NCI-H1930 (cell line): ENCODE measurements around the gene CACHD1.

Experiments used
- DNase-seq, 2 experiments: peaks; one replicate each; lab custom pipeline; 2025; lab: John Stamatoyannopoulos, UW

Gene CACHD1

DNA sequence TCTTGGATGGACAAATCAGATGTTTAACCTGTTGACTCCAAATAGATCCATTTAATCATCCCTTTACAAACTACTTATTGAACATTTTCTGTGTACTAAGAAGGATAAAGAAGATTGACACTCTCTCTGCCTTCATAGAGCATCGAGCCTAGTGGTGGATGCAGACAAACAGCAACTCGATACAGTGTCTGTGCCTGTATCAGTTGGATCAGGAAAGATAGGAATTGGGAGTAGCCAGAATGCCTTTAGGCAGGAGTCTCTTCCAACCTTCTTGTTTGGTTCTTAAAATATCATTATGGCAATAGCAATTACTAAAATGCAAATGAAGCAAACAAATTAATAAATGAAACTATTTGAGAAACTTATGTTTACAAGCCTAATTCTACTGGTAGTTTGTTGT is 185.9 kb downstream of the CACHD1 start:
- no peak for DNase-seq

- DNase-seq, result no peak
These were observed 189.7 kb downstream of the CACHD1 start for GRCh38 chr1:64659478-64660138.

GRCh38 chr1:64663668-64664067 is 193.7 kb downstream of the CACHD1 start:
- DNase-seq, result no peak

DNA sequence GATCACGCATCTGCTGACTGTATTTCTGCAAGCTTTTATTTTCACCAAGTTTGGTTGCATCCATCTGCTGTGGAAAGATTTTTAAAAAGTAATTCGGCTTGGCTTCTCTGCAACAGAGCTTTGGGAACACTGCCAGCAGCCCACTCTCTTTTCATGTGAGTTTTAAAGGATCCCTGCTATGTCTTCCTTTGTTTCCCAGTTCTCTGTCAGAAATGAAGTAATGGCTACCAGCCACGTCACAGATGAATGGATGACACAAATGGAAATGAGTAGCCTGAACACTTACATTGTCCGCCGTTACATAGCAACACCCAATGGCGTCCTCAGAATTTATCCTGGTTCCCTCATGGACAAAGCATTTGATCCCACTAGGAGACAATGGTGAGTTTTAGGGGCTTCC is 194.4 kb downstream of the CACHD1 start:
- no peak for DNase-seq

DNA sequence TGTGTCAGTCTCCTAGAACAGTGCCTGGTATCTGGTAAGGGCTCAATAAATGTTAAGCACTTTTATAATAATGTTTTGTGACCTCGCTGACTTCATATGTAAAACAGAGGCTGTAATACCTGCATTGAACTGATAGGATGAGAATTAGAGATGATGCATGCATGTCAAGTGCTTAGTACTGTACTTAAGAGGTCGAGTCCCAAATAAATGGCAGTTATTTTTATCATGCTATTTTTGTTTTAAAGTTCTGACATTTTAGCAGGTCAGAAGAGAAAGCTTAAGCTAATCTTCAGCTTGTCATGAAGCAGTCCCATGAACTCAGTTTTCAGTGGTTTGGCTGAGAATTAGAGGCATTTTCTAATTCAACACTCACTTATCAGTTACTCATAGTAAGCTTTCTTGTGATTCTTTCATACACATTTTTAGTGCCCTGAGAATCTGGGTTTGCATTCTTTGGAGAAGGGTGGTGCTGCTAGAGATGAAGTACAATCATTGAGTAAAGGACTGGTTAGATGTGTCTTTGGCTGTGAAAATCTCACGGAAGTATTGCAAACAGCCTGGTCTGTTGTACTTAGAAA is 199.3 kb downstream of the CACHD1 start:
- DNase-seq, result no peak

DNA sequence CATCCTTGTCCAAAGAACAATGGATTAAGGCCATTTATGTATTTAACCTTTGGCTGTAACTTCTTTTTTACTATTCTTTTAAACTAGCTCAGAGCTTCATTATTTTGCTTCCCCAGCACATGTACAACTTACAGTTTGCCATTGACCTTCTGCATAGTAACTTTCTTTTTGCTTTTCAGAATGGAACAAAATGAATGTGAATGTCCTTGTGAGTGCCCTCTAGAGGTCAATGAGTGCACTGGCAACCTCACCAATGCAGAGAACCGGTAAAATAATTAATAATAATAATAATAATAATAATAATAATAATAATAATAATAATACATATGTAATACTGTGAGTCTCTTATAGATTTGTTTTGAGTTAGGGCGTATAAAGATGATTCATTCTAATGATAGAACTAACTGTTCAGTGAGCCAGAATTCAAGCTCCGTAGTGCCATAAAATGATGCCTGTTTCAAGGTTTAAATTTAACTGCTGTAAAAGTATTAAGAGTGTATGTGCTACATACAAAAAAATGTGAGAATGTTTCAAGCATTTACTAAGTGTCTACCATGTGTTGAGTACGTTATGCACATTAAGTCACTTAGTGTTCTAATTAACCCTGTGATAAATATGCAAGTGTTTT is 205.9 kb downstream of the CACHD1 start:
- DNase-seq, result no peak

- no peak for DNase-seq
These were observed 206.5 kb downstream of the CACHD1 start for GRCh38 chr1:64676386-64676785.

GRCh38 chr1:64677532-64677931 is 207.6 kb downstream of the CACHD1 start:
- DNase-seq, result no peak

- DNase-seq, result no peak
These were observed 208.4 kb downstream of the CACHD1 start for GRCh38 chr1:64678366-64678765.

- no peak for DNase-seq
These were observed 209.2 kb downstream of the CACHD1 start for GRCh38 chr1:64679177-64679576.

DNA sequence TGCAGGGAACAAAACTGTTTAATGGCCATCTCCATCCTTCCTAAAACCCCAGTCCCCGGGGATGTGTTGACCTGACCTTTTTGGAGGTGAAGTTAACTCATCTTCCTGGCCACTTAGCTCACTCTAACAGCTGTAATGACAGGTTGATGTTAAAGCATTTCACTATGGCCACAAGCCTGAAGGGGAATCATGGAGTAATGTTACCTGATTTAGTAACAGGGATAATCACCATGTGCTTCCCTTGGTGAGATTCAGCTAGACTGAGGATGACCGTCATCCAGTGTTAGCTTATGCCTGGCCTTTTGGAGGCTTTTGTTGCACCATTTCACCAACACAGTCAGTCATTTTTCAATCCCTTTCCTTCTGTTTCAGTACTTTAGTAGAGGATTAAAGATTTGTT is 210.7 kb downstream of the CACHD1 start:
- no peak for DNase-seq

DNA sequence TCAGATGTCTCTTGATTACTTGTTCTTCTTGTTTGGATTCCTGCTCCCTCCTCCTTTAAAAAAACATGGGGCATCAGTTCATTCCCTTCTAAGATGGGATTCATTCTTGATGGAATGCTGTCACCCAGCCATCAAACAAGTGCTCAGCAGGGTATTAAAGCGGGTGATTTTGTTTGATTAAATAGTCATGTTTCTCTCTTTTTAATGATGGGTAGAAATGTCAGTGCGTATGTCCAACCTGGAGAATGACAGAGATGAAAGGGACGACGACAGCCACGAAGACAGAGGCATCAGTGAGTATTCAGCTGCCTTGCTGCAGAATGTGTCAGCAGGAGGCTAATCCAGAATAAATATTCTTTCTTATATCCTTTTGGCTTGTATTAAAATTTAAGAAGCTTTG is 211.1 kb downstream of the CACHD1 start:
- no peak for DNase-seq

GRCh38 chr1:64683419-64683818 is 213.5 kb downstream of the CACHD1 start:
- no peak for DNase-seq

- DNase-seq, result no peak
These were observed 215.3 kb downstream of the CACHD1 start for GRCh38 chr1:64685217-64685616.

DNA sequence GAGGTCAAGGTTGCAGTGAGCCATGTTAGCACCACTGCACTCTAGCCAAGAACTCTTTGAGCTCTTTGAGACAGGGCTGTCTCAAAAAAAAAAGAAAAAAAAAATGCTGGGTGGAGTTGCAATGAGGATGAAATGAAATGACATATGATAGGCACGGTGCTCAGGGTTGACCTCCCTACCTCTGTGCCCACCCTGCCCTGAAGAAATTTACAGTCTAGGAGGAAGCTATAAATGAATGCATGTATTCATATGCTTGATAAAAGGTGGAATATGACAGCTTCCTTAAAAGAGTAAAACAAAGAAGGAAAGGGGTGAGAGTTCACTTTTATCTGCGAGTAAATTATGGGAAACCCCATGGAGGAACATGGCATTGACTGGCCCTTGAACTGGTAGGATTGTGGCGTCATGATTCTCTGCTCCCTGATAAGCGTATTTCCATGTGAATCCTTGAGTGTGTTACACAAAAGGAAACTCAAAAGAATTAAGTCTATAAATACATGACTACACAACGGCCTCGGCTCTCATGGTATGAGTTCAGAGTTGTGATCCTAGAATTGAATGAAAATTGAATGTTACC is 215.9 kb downstream of the CACHD1 start:
- no peak for DNase-seq

DNA sequence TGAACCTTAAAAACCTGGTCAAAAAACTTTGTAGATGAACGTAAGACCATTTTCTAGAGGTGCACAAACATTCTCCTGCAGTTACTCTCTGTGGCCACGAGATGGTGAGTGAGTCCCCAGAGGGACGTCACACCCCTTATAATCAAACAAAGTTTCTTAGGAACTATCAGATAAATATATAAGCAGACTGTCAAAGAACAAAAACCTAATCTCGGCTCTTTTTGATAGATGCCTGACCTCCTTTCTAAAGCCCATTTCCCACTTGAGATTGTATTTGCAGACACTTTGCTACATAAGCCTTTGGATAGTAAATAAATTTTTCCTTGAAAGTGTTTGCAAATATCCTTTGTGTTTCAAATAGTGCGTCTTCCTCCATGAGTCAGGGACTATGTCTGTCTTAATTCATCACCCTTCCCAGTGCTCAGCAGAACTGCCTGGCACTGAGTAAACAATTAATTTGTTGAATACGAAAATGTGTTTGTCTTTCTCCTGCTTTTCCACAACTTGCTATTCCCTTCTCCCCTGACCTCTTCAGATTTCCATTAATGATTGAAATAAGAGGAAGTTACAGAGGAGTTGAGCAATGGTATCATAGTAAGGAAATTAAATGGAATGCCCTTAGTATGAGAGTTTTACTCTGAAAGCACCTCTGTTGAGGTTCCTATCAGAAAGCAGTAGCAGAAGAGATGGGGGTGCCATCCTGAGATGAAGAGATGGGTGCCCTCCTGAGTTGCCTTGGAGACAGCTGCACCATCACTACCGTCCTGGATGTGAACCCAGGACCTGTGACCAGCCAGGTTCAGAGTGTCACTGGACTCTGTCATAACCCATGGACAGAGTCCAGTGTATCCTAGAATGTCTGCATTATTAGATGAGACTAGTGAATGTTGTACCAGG is 217.1 kb downstream of the CACHD1 start:
- no peak for DNase-seq

GRCh38 chr1:64687725-64688327 is 217.9 kb downstream of the CACHD1 start:
- no peak for DNase-seq

- DNase-seq, result no peak
These were observed 221.7 kb downstream of the CACHD1 start for GRCh38 chr1:64691626-64692025.

GRCh38 chr1:64692911-64693310 is 223.0 kb downstream of the CACHD1 start:
- DNase-seq, result no peak

- no peak for DNase-seq
These were observed 223.5 kb downstream of the CACHD1 start for GRCh38 chr1:64693406-64693805.

GRCh38 chr1:64696879-64697278 is 226.9 kb downstream of the CACHD1 start:
- DNase-seq, result no peak

- no peak for DNase-seq
These were observed 229.4 kb downstream of the CACHD1 start for GRCh38 chr1:64699327-64699726.
